Kidney epithelial cell (primary cell): ENCODE data around the gene ALS2CL. TPM values are rescaled to one million over a fixed set of nuclear protein-coding genes. Genes with fewer than 3 reads are reported as not detected.

ENCODE experiments used
- DNase-seq: peaks from one replicate; pipeline ENCODE4 v3.0.0-alpha.2; 2010; ENCODE audit warnings: low read depth
- H3K27me3 ChIP-seq: 2 replicates; pipeline ENCODE4 v1.6.0; 2011; ENCODE audit warnings: low read length; ENCODE audit not compliant: control insufficient read depth, insufficient read depth
- H3K36me3 ChIP-seq: 2 replicates; pipeline ENCODE4 v1.5.1; 2011; ENCODE audit warnings: low read length; ENCODE audit not compliant: control insufficient read depth, insufficient read depth
- H3K4me3 ChIP-seq: 2 replicates; pipeline ENCODE4 v1.5.1; 2011; ENCODE audit warnings: low read depth, mild to moderate bottlenecking, control low read depth, low read length
- CTCF ChIP-seq: IDR thresholded peaks from 2 replicates; pipeline ENCODE4 v1.5.1; 2011; ENCODE audit warnings: mild to moderate bottlenecking, moderate library complexity, low read length, control low read depth, inconsistent platforms; ENCODE audit not compliant: insufficient read depth, poor library complexity, severe bottlenecking
- total RNA-seq: library from RNA; depleted of rRNA; stranded (reverse); fragments of >200 nt; gene quantifications from 2 replicates; pipeline ENCODE4 v1.2.3, GENCODE V29; 2015

ALS2CL gene
- total RNA-seq, 1 donor from 2014 or later = 23.7 TPM

DNA sequence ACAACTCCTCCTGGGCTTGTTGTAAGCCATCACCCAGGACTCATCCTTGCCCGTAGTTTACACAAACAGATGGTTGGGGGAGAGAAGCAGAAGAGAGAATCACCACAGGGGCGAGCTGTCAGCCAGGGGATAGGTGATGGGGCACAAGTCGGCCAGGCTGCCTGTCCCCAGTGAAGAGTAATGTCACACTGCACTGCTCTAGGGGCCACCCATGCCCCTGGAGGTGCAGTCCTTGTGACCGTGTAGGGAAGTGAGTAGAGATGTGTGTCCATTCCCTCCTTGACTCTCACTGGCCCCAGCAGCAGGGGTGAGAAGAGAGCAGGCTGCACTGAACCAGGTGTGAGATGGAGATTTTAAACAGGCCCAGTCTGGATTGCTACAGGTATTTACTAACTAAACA is 41.3 kb upstream of the ALS2CL start:
- no peak for DNase-seq
- H3K27me3 ChIP-seq = no peaks in the 10 kb centered on the region
- no peak for TF ChIP-seq CTCF
- no peaks in the 10 kb centered on the region for H3K36me3 ChIP-seq
- H3K4me3 ChIP-seq = no peak overlapping the region

DNA sequence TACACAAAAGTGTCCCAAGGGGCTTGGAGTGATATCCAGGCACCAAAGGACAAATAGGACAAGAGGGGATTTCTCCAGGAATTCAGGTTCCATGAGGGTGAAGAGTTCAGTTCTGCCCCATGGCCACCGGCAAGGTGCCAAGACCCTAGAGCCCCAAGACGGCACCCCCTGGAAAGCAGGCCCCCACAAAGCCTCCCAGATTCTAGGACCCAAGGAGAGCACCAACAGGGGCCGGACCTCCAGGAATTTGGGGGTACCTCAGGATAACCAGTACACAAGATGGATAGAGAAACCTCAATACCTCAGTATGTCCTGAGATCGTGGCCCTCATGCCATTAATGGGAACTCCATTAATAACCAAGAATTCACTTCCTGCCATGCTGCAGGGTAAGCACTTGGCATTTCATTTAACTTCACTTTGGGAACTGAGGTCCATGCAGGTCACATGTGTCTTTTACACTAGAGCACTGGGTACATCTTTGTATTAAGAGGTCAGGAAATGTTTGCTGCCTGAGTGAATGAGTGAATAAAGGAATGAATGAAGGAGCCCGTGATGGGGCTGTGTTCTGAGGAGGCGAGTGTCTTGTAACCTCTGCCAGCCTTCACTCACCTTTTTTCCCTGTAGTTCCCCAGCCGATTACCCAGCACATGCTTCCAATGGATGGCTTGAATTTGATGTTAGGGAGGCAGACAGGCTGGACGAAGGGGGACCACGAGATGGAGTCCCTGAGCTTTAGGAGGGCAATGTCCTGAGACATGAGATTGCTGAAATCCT is 39.7 kb upstream of the ALS2CL start:
- no peaks in the 10 kb centered on the region for H3K36me3 ChIP-seq
- H3K27me3 ChIP-seq = no peaks in the 10 kb centered on the region
- DNase-seq = no peak
- H3K4me3 ChIP-seq = no peak overlapping the region
- no peak for TF ChIP-seq CTCF

DNA sequence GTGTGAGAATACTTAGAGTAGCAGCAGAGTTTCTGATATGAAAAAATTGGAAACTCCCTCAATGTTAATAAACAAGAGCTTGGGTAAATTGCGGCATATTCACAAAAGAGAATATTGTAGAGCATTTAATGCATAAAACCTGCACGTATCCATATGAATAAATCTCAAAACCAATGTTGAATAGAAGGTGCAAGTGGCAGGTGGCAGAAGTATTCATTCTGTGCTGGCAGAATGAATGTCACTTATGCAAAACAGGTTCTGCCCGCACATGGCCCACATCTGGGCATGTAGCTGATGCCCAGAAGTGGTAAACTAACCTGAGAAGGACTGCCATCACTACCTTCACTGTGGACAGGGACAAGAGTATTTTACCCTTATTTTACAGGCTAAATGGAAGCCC is 38.3 kb upstream of the ALS2CL start:
- H3K36me3 ChIP-seq = no peaks in the 10 kb centered on the region
- DNase-seq = no peak
- no peaks in the 10 kb centered on the region for H3K27me3 ChIP-seq
- H3K4me3 ChIP-seq = no peak overlapping the region
- no peak for TF ChIP-seq CTCF

DNA sequence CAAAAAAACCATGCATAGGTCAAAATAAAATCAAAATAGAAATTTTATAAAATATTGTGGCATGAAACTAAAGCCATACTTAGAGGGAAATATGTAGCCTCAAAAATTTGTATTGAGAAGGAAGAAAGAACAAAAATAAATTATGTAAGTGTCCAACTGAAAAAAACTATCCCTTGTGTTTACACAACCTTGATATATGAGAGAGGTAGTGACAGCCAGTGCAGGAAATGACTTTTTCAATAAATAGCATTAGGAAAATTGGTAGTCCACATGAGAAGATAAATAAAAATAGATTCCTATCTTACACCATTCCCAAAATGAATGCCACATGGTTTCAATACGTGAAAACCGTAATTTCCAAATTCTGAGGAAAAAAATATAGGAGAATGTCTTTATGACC is 37.3 kb upstream of the ALS2CL start:
- Histone ChIP-seq H3K4me3 (no peak overlapping the region), H3K27me3 (no peaks in the 10 kb centered on the region), H3K36me3 (no peaks in the 10 kb centered on the region)
- DNase-seq = no peak
- TF ChIP-seq CTCF = no peak

DNA sequence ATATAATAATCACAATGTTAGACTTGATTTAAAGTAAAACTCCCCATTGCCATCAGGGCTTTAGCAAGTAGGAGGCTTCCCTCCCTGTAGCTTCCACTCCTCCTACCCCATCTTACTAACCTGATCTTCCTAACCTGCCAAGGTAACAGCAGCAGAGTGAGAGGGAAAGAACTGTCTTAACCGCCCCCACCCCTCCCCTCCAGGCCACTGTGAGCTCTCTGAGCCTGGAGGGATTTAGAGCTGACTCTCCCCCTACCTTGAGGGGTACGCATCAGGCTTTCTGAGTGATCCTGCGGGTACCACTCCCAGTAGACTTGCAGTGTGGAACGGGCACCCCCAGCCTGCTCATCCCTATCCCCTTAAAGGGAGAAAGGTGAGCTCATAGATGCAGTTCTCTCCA is 35.6 kb upstream of the ALS2CL start:
- Histone ChIP-seq H3K36me3 (no peaks in the 10 kb centered on the region), H3K4me3 (no peak overlapping the region), H3K27me3 (no peaks in the 10 kb centered on the region)
- no peak for DNase-seq
- TF ChIP-seq CTCF = no peak
